Muscle of leg (tissue), 11 donors: ENCODE data around the gene PERP. TPM values are rescaled to one million over a fixed set of nuclear protein-coding genes. Genes with fewer than 3 reads are reported as not detected.

ENCODE experiments used
- DNase-seq: peaks from one replicate; pipeline ENCODE4 v3.0.0; 2013
- H3K27ac ChIP-seq: one replicate; pipeline ENCODE4 v1.5.1; 2013; ENCODE audit warnings: mild to moderate bottlenecking, low read length, control low read depth
- H3K27me3 ChIP-seq: one replicate; pipeline ENCODE4 v1.6.1; 2013; ENCODE audit warnings: low read length; ENCODE audit not compliant: control insufficient read depth, insufficient read depth
- H3K36me3 ChIP-seq: one replicate; pipeline ENCODE4 v1.6.1; 2013; ENCODE audit warnings: low read length; ENCODE audit not compliant: control insufficient read depth, insufficient read depth
- H3K4me1 ChIP-seq: one replicate; pipeline ENCODE4 v1.6.1; 2013; ENCODE audit warnings: low read length; ENCODE audit not compliant: control insufficient read depth, insufficient read depth
- H3K4me3 ChIP-seq: one replicate; pipeline ENCODE4 v1.5.1; 2013; ENCODE audit warnings: low read length, control low read depth
- H3K9me3 ChIP-seq: replicated peaks from 2 replicates; pipeline ENCODE4 v1.6.1; 2013; ENCODE audit warnings: low read depth, low read length; ENCODE audit not compliant: control insufficient read depth
- WGBS: methylation state at CpG from one replicate; pipeline ENCODE4 v1.1.5; 2013; ENCODE audit warnings: missing lambda C conversion rate; ENCODE audit not compliant: insufficient coverage; 5-methylcytosine and 5-hydroxymethylcytosine counted together
- polyA plus RNA-seq, 8 donors: library from polyadenylated mRNA; unstranded; fragments of 120-200 nt; gene quantifications; one replicate each; pipeline versions ENCODE4 v1.2.1 to v1.2.3, GENCODE V29; 2013; ENCODE audit warnings: inconsistent platforms in 1 of 8, low replicate concordance in 1 of 8; ENCODE audit not compliant: insufficient read length in 8 of 8, insufficient read depth in 1 of 8
- total RNA-seq: library from RNA; stranded (reverse); fragments of 120-200 nt; gene quantifications from one replicate; pipeline ENCODE4 v1.2.4, GENCODE V29; 2013

PERP gene
- total and polyA plus RNA-seq, 9 donors: 0.44 to 28.8 (median 1.6) TPM

GRCh38 chr6:138106665-138107077 is 548 bp downstream of the PERP start:
- peaks cover 30% of the 10 kb centered on the region for H3K27me3 ChIP-seq
- DNase-seq: no peak
- WGBS: under 1% methylated on average over 11 of the region's 17 CpGs

GRCh38 chr6:138105880-138106664 is 1.1 kb downstream of the PERP start:
- no peaks in the 10 kb centered on the region for H3K9me3 ChIP-seq
- H3K27ac ChIP-seq: no peak overlapping the region
- H3K36me3 ChIP-seq: no peaks in the 10 kb centered on the region
- peaks cover 30% of the 10 kb centered on the region for H3K27me3 ChIP-seq
- H3K4me1 ChIP-seq: peaks cover 7% of the 10 kb centered on the region
- WGBS: 57% methylated on average over 1 of the region's 10 CpGs
- no peak for DNase-seq
- no peak overlapping the region for H3K4me3 ChIP-seq

More at GRCh38 chr6:138106665-138107077, 548 bp downstream of the PERP start:
- Histone ChIP-seq H3K27ac (no peak overlapping the region), H3K9me3 (no peaks in the 10 kb centered on the region), H3K4me3 (peak overlapping the region; percentile 41), H3K36me3 (no peaks in the 10 kb centered on the region), H3K4me1 (peaks cover 7% of the 10 kb centered on the region)

GRCh38 chr6:138105446-138105845 is 1.8 kb downstream of the PERP start:
- H3K9me3 ChIP-seq: no peaks in the 10 kb centered on the region
- no peaks in the 10 kb centered on the region for H3K36me3 ChIP-seq
- peaks cover 30% of the 10 kb centered on the region for H3K27me3 ChIP-seq
- H3K27ac ChIP-seq: no peak overlapping the region
- 89% methylated on average over 3 of the region's 5 CpGs for WGBS
- no peak for DNase-seq
- no peak overlapping the region for H3K4me3 ChIP-seq
- peaks cover 7% of the 10 kb centered on the region for H3K4me1 ChIP-seq

GRCh38 chr6:138104618-138105213 is 2.5 kb downstream of the PERP start:
- 80% methylated on average over 5 of the region's 10 CpGs for WGBS
- Histone ChIP-seq H3K27me3 (peaks cover 30% of the 10 kb centered on the region), H3K36me3 (no peaks in the 10 kb centered on the region), H3K27ac (no peak overlapping the region), H3K4me3 (no peak overlapping the region), H3K9me3 (no peaks in the 10 kb centered on the region), H3K4me1 (peaks cover 7% of the 10 kb centered on the region)
- DNase-seq: no peak

- Histone ChIP-seq H3K4me1 (peaks cover 7% of the 10 kb centered on the region), H3K36me3 (no peaks in the 10 kb centered on the region), H3K4me3 (no peak overlapping the region), H3K27me3 (peaks cover 30% of the 10 kb centered on the region), H3K9me3 (no peaks in the 10 kb centered on the region), H3K27ac (no peak overlapping the region)
- 54% methylated on average over 2 of the region's 5 CpGs for WGBS
- DNase-seq: no peak
Observed at GRCh38 chr6:138103871-138104270, 3.3 kb downstream of the PERP start.

GRCh38 chr6:138101946-138102731 is 5.1 kb downstream of the PERP start:
- DNase-seq: no peak
- no peaks in the 10 kb centered on the region for H3K36me3 ChIP-seq
- H3K27me3 ChIP-seq: peaks cover 24% of the 10 kb centered on the region
- no peak overlapping the region for H3K27ac ChIP-seq
- H3K4me1 ChIP-seq: peaks cover 3% of the 10 kb centered on the region
- H3K9me3 ChIP-seq: no peaks in the 10 kb centered on the region
- WGBS: 86% methylated on average over 1 of the region's 10 CpGs
- no peak overlapping the region for H3K4me3 ChIP-seq

- no peaks in the 10 kb centered on the region for H3K9me3 ChIP-seq
- no peaks in the 10 kb centered on the region for H3K36me3 ChIP-seq
- peaks cover 7% of the 10 kb centered on the region for H3K27me3 ChIP-seq
- 24% methylated on average over 2 of the region's 5 CpGs for WGBS
- peak; percentile 28 for DNase-seq
- H3K4me3 ChIP-seq: no peak overlapping the region
- H3K27ac ChIP-seq: no peak overlapping the region
- no peaks in the 10 kb centered on the region for H3K4me1 ChIP-seq
Observed at GRCh38 chr6:138099832-138100231, 7.4 kb downstream of the PERP start.

- 89% methylated on average over 2 of the region's 2 CpGs for WGBS
- H3K4me3 ChIP-seq: no peak overlapping the region
- DNase-seq: no peak
- no peaks in the 10 kb centered on the region for H3K9me3 ChIP-seq
- H3K36me3 ChIP-seq: no peaks in the 10 kb centered on the region
- no peak overlapping the region for H3K27ac ChIP-seq
- peaks cover 7% of the 10 kb centered on the region for H3K27me3 ChIP-seq
- H3K4me1 ChIP-seq: no peaks in the 10 kb centered on the region
Observed at GRCh38 chr6:138098306-138098705, 8.9 kb downstream of the PERP start.

- H3K27ac ChIP-seq: no peak overlapping the region
- WGBS: no CpG with 5 or more reads among the region's 1 CpG
- no peaks in the 10 kb centered on the region for H3K4me1 ChIP-seq
- no peaks in the 10 kb centered on the region for H3K36me3 ChIP-seq
- DNase-seq: no peak
- H3K9me3 ChIP-seq: no peaks in the 10 kb centered on the region
- H3K27me3 ChIP-seq: peaks cover 4% of the 10 kb centered on the region
- H3K4me3 ChIP-seq: no peak overlapping the region
Observed at GRCh38 chr6:138094260-138094659, 13.0 kb downstream of the PERP start.

GRCh38 chr6:138093632-138094031 is 13.6 kb downstream of the PERP start:
- no peak for DNase-seq
- H3K4me1 ChIP-seq: no peaks in the 10 kb centered on the region
- H3K4me3 ChIP-seq: no peak overlapping the region
- no CpG with 5 or more reads among the region's 2 CpGs for WGBS
- peaks cover 4% of the 10 kb centered on the region for H3K27me3 ChIP-seq
- H3K36me3 ChIP-seq: no peaks in the 10 kb centered on the region
- H3K9me3 ChIP-seq: no peaks in the 10 kb centered on the region
- no peak overlapping the region for H3K27ac ChIP-seq
